ENCODE measurements around the gene YEATS2. TPM values are rescaled to one million over a fixed set of nuclear protein-coding genes. Genes with fewer than 3 reads are reported as not detected.
A peak's percentile ranks its signal among the peaks of the same experiment; 100 is the strongest.

Gene YEATS2
- total RNA-seq, 1 donor from 2014 or later = 10.7 TPM

- H3K27me3 ChIP-seq (ENCODE audit: low read depth) = no peaks in the 10 kb centered on the region
- H3K36me3 ChIP-seq = peaks cover 64% of the 10 kb centered on the region
Measured at GRCh38 chr3:183718012-183718411, 20.4 kb downstream of the YEATS2 start.

GRCh38 chr3:183725387-183725786 is 27.8 kb downstream of the YEATS2 start:
- no peaks in the 10 kb centered on the region for H3K9me3 ChIP-seq (replicated peaks)
- no peak overlapping the region for H3K27ac ChIP-seq (replicated peaks)
- DNase-seq = no peak
- no peak for TF ChIP-seq CTCF (IDR thresholded peaks at IDR 0.05; ENCODE audit: borderline replicate concordance)
- H3K4me1 ChIP-seq = no peaks in the 10 kb centered on the region
- H3K4me3 ChIP-seq = no peak overlapping the region
- intact Hi-C loops (cut with micrococcal nuclease) = no loop called here
- H3K36me3 ChIP-seq = peaks cover 88% of the 10 kb centered on the region
- no peaks in the 10 kb centered on the region for H3K27me3 ChIP-seq (ENCODE audit: low read depth)

More at GRCh38 chr3:183718012-183718411, 20.4 kb downstream of the YEATS2 start:
- no peaks in the 10 kb centered on the region for H3K9me3 ChIP-seq (replicated peaks)
- no peak for TF ChIP-seq CTCF (IDR thresholded peaks at IDR 0.05; ENCODE audit: borderline replicate concordance)
- no peak overlapping the region for H3K27ac ChIP-seq (replicated peaks)
- DNase-seq = no peak
- intact Hi-C loops (cut with micrococcal nuclease) = no loop called here
- H3K4me3 ChIP-seq = no peak overlapping the region
- no peaks in the 10 kb centered on the region for H3K4me1 ChIP-seq

- Histone ChIP-seq H3K4me3 (no peak overlapping the region), H3K4me1 (no peaks in the 10 kb centered on the region), H3K36me3 (peaks cover 85% of the 10 kb centered on the region), H3K27me3 (ENCODE audit: low read depth) (no peaks in the 10 kb centered on the region), H3K9me3 (replicated peaks) (no peaks in the 10 kb centered on the region), H3K27ac (replicated peaks) (no peak overlapping the region)
- intact Hi-C loops (cut with micrococcal nuclease) = no loop called here
- no peak for TF ChIP-seq CTCF (IDR thresholded peaks at IDR 0.05; ENCODE audit: borderline replicate concordance)
- no peak for DNase-seq
Measured at GRCh38 chr3:183728204-183728603, 30.6 kb downstream of the YEATS2 start.

- intact Hi-C loops (cut with micrococcal nuclease) = no loop called here
- H3K27ac ChIP-seq (replicated peaks) = no peak overlapping the region
- H3K4me3 ChIP-seq = no peak overlapping the region
- H3K36me3 ChIP-seq = peaks cover 72% of the 10 kb centered on the region
- no peaks in the 10 kb centered on the region for H3K27me3 ChIP-seq (ENCODE audit: low read depth)
- peaks cover 15% of the 10 kb centered on the region for H3K4me1 ChIP-seq
- DNase-seq = no peak
- H3K9me3 ChIP-seq (replicated peaks) = no peaks in the 10 kb centered on the region
- no peak for TF ChIP-seq CTCF (IDR thresholded peaks at IDR 0.05; ENCODE audit: borderline replicate concordance)
Measured at GRCh38 chr3:183730361-183730760, 32.8 kb downstream of the YEATS2 start.

GRCh38 chr3:183731611-183732010 is 34.0 kb downstream of the YEATS2 start:
- intact Hi-C loops (cut with micrococcal nuclease) = no loop called here
- no peaks in the 10 kb centered on the region for H3K9me3 ChIP-seq (replicated peaks)
- DNase-seq = no peak
- H3K4me1 ChIP-seq = peaks cover 16% of the 10 kb centered on the region
- no peaks in the 10 kb centered on the region for H3K27me3 ChIP-seq (ENCODE audit: low read depth)
- H3K27ac ChIP-seq (replicated peaks) = no peak overlapping the region
- H3K36me3 ChIP-seq = peaks cover 66% of the 10 kb centered on the region
- no peak for TF ChIP-seq CTCF (IDR thresholded peaks at IDR 0.05; ENCODE audit: borderline replicate concordance)
- H3K4me3 ChIP-seq = no peak overlapping the region

- DNase-seq = no peak
- no peak overlapping the region for H3K4me3 ChIP-seq
- H3K27me3 ChIP-seq (ENCODE audit: low read depth) = no peaks in the 10 kb centered on the region
- H3K27ac ChIP-seq (replicated peaks) = peak overlapping the region; percentile 49
- TF ChIP-seq CTCF (IDR thresholded peaks at IDR 0.05; ENCODE audit: borderline replicate concordance) = no peak
- peaks cover 16% of the 10 kb centered on the region for H3K4me1 ChIP-seq
- peaks cover 63% of the 10 kb centered on the region for H3K36me3 ChIP-seq
- intact Hi-C loops (cut with micrococcal nuclease) = no loop called here
- H3K9me3 ChIP-seq (replicated peaks) = no peaks in the 10 kb centered on the region
Measured at GRCh38 chr3:183733553-183733952, 36.0 kb downstream of the YEATS2 start.
